HG03354 (cell line): ENCODE results near the gene AADAC.
"Not testable (repeated sequence)": the region's sequence is repeated elsewhere in the genome, so short reads cannot be mapped to it uniquely, and the experiment has no call there.

Experiments used
- ATAC-seq: cut with Tn5 transposase; IDR thresholded peaks from one replicate; pipeline ENCODE4 v1.9.1; 2021; ENCODE audit warnings: mild to moderate bottlenecking; ENCODE audit not compliant: unreplicated experiment, poor library complexity, severe bottlenecking

The AADAC gene

DNA sequence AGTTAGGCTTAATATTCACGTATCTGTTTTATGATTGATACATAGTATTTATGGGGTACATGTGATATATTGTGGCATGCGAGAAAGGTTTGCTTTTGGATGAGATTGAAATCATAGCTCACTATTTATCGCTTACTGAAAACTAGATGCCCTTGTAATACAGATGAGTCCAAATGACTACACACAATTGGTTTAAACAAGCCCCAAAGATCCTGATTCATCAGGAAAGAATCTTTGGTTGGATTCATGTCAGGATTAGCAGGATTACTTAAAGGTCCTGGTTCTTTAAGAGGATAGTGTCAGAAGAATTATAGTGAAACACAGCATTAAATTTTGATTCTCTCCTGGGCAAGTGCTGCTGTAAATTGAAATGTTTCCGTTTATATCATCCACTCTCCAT, 18.6 kb upstream of the AADAC start:
- no peak for ATAC-seq

DNA sequence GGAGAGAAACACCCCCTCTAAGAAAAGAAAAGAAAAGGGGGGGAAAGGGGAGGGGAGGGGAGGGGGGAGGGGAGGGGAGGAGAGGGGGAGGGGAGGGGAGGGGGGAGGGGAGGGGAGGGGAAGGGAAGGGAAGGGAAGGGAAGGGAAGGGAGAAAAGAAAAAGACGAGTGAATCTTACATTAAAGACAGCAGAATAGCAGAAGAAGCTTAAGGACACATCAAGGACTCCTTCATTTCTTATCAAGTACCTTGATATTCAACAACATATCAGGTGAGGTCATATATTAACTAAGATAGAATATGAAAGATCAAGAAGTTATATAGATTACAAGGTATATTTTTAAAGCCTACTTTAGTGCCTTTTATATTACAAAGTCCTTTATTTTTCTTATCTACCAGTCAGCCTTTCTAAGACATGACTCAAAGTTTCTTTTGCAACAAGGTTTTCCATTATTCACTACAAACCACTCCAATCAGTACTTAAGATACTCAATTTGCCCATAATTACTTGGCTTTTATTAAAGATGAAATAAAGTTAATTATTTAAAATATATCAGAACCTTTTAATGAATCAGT, 17.7 kb upstream of the AADAC start:
- no peak for ATAC-seq

DNA sequence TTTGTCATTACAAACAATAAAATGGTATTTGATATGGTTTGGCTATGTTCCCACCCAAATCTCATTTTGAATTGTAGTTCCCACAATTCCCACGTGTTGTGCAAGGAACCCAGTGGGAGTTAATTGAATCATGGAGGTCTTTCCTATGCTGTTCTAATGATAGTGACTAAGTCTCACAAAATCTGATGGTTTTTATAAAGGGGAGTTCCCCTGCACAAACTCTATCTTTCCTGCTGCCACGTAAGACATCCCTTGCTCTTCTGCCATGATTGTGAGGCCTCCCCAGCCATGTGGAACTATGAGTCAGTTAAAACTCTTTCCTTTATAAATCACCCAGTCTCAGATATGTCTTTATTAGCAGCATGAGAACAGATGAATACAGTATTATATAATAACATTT, 15.4 kb upstream of the AADAC start:
- no peak for ATAC-seq

DNA sequence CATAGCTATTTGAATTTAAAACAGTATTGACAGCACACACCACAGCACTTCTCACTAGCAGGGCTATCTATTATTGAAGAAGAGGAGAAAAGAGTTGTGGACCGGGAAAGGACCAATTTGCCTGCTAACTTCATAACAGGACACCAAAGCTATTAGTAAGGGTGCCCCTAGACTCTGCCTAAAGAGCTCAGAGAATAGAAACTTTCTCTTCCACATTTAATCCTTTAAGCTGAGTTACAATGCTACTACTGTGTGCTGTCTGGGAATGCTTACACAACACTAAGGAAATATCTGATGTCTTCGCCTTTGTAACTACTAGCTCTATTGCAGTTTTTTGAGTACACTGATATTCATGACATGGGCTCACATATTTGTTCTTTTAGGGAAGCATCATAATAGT, 13.5 kb upstream of the AADAC start:
- no peak for ATAC-seq

DNA sequence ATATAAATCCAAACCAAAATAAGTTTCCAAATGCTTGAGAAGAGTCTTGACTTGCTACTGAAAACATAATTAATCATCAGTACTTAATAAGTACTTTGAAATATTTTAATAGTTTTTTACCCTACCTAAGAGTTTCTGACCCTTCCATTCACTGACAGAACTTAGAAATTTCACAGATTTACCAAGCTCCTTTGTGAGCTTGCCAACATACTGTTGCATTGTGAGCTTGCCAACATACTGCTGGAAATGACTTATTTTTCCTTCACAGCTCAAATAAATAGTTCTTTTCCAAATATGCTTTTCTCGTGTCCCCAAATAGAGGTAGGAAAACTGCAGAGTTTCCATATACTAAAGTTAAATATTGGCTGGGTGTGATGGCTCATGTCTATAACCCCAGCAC, 9.6 kb upstream of the AADAC start:
- no peak for ATAC-seq

DNA sequence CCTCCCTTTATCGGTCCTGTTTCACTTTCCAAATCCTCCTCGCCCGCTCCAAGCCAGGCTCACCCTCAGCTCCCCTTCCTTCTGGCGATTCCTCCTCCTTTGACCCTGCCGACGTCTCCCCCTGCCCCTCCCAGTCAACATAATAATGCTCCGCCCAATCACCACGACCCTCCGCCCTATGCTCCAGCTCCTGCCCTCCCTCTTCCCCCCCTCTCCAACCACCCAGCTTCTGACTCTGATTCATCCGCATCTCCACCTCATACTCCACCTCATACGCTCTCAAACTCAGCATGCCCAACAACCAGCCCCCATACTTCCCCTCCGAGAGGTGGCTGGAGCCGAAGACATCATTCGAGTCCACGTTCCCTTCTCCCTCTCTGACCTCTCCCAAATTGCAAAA, 7.1 kb upstream of the AADAC start:
- ATAC-seq, result no peak

DNA sequence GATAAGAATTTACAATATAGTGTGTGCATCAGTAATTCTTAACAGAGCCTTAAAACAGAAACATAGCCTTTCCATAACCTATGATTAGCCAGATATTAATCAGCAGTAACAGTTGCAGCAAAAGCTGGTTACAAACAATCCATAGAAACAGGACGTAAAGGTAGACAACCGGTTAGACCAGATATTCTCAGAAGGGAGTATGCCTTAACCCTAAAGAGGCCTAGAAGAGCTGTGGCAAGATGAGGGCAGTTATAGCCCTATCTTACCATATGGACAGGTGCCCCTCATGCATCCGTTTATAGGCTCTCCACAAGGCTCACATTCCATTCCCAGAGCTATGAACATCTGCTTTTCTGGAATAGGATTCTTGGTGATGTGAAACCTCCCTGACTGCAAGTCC, 5.0 kb upstream of the AADAC start:
- ATAC-seq, result not testable (repeated sequence)

DNA sequence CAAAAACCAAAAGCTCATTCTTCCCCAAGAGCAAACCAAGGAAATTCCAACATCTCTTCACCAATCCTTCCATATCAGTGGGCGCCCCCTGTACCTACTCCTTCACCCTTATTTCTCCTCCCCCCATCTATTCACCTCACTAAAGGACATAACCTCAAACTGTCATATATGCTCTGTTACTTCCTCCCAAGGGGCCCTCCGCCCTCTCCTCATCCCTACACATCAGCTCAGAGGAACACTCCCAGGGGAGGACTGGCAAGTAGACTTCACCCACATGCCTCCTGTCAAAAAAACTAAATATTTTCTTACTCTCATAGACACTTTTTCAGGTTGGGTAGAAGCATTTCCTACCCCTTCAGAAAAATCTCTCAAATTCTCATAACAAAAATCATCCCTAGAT, 2.4 kb upstream of the AADAC start:
- ATAC-seq, result no peak

DNA sequence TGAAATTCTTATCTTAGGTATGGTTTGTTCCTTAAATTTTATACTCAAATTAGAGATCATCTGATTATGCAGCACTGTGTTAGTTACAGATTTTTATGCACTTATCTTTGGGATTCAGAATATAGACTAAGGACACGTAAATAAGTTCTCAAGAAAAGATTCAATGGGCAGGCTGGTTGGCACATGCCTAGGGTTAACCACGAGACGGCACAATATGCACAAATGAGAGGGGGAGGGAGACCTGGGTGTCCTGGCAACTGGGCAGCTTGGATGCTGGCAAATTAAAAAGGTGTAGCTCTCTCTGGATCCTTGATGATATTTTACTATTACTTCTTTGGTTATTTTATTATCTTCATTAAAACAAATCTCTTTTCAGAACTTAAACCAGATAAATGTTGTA, 672 bp downstream of the AADAC start:
- ATAC-seq, result no peak

DNA sequence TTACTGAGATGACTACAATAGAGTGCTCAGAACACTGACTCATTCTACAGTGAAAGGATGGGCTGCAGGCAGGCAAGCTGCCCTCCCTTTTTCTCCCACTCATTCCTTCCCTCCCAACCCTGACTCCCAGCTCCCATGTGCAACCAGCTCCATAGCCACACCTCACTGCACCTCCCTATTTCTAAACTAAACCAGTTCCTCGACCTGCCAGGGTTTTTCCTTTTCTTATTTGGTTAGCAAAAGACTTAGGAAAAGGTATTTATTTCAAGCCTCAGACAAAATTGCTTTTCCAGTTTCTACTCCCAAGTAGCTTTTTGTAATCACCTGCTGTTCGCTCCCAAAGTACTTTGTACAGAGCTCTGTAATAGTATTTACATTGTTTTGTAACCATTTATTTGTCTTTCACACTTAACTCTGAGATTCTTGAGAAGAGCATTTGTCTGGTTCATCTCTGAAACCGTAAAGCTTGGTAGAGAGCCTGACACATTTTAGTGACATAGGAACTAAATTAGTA, 2.2 kb downstream of the AADAC start:
- no peak for ATAC-seq

DNA sequence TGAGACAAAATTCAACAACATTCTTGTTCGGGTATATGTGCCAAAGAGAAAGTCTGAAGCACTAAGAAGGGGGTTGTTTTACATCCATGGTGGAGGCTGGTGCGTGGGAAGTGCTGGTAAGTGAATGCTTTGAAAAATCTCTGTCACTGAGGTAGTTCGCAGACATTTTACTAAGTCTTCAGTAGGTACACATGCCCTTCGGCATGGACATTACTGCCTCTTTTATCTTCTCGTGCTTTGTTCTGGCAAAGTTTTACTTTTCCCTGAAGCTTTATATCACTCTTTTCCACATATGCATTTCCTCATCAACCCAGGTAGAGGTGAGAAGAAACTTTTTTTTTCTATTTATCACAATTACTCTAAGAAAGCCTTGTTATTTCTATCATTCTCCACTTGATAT, 3.6 kb downstream of the AADAC start:
- no peak for ATAC-seq

DNA sequence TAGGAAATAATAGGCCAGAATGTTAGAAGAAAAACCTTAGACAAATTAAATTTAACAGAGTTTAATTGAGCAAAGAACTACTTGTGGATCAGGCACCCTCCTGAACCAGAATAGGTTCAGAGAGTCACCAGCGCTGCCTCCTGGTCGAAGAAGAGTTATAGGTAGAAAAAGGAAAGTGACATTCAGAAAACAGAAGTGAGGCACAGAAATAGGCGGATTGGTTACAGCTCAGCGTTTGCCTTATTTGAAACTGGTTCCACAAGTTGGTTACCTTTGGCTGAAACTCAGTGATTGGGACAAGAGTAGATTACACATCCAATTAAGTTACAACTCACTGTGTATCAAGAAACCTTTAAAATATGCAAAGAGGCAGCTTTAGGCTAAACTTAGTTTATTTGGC, 4.4 kb downstream of the AADAC start:
- no peak for ATAC-seq

DNA sequence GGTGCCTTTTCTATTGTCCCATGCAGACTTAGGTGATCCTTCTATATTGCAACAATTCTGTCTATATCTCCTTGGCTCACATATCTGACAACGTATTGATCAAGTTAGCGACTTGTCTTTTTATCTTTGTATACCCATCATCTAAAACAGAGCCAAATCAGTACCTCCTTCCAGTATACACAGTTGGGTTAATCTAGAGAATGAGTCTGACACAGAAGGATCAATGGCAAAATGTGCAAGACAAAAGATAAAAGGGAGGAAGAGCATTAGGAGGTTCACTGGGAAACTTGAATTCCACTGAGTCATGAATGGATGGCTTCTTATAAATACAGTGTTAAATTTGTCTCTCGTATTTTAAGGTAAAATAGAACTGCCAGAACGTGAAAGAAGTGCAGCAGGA, 6.0 kb downstream of the AADAC start:
- ATAC-seq, result no peak

DNA sequence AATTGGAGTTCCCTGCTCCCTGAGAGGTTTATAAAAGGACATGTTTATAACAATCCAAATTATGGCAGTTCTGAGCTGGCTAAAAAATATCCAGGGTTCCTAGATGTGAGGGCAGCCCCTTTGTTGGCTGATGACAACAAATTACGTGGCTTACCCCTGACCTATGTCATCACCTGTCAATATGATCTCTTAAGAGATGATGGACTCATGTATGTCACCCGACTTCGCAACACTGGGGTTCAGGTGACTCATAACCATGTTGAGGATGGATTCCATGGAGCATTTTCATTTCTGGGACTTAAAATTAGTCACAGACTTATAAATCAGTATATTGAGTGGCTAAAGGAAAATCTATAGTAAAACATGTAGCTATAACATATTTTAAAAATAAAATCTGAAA, 13.9 kb downstream of the AADAC start:
- ATAC-seq, result no peak

DNA sequence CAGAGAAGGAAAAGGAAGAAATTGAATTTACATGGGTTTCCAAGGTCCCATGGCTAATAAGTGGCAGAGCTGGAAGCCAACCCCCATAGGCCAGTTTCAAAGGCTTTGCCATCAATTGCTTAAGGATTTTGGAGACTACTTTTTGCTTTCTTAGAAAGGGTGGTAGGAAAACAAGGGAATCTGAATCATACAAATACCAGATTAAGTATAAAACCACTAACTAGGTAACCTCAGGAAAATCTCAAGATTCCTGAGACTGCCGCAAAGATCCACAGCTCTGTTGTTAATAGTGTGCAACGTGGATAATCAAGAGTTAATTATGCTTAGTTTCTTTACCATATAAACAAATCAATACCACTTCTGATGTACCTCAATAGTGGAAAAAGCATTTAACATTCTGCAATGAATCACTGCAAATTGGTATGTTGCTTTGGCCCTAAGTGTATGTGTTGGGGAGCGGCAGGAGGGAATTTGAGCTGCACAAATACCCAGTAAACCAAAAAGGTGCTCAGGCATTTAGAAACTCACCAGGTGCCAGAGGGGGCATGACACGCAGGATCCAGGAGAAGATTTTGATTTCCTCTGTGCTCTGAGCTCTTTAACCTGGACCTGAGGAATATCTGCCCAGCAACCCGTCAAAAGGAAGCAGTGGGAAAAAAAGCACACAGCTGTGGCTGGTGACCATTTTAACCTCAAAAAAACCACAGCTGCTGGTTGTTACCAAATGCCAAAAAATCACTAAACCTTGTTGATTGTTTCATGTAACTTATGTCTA, 22.0 kb downstream of the AADAC start:
- ATAC-seq, result no peak

DNA sequence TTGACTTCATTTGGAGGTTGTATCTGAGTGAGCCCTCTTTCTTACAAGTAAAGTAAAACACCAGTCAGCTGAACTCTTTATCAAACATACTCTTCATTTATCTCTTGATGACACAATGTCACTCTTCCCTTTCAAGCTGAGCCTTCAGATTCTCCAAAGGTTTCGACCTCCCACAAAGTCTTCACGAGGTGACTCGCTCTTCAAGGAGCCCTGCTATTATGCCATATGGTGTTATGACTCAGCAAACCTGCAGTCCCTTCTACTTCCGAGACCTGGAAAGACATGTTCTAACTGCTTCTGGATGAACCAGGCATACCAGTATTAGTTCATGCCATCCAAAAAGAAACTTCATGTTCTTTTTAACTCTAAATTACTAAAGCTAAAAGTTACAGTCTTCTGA, 23.1 kb downstream of the AADAC start:
- ATAC-seq, result no peak

DNA sequence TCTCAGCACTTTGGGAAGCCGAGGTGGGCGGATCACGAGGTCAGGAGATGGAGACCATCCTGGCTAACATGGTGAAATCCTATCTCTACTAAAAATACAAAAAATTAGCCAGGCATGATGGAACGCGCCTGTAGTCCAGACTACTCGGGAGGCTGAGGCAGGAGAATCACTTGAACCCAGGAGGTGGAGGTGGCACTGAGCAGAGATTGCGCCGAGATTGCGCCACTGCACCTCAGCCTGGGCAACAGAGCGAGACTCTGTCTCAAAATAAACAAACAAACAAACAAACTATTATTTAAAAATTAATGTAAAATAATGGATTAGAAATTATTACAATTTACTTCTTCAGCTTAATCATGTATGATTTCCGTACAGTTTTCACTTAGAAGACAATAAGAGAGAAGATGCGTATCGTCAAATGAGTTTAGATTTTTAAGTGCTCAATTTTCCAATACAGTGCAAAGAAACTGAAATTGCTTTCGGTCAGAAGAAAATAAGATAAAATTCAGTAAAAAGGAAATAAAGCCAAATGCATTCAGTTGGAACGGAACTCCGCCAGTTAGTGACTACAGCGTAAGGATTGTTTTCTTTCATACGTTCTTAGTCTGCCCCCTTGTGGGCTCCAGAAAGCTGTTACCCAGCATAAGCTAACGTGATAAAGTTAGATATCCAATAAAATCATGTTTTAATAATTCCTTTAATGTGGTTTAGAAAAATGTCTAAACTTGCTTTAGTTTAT, 24.8 kb downstream of the AADAC start:
- peak; percentile 80 for ATAC-seq

DNA sequence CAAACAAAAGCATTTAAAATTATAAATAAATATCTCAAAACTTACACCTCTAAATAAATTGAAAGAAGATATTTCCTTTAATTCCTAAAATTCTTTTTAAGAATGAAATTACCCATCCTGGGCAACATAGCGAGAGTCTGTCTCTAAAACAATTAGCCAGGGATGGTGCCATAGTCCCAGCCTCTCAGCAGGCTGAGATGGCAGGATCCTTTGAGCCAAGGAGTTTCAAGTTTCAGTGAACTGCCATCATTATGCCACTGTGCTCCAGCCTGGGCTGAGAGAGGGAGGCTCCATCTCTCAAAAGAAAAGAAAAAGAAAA, 25.4 kb downstream of the AADAC start:
- ATAC-seq, result no peak

DNA sequence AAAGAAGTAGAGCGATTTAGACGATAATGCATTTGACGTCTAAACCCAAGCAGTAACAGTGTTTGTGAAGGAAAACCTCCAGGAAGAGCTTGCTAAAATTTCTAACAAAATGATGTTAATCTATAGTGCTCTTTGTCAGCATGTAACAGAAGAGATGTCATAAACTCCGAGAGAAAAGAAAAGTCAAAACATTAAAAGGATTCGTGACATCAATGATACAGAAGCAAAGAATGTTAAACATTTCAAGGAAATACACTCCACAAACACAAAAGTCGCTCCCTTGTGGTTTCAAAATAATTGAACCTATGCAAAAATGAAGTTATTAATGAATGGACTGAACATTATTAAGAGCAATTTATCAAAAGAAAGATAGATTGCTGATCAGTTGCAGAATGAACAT, 27.9 kb downstream of the AADAC start:
- ATAC-seq, result no peak

DNA sequence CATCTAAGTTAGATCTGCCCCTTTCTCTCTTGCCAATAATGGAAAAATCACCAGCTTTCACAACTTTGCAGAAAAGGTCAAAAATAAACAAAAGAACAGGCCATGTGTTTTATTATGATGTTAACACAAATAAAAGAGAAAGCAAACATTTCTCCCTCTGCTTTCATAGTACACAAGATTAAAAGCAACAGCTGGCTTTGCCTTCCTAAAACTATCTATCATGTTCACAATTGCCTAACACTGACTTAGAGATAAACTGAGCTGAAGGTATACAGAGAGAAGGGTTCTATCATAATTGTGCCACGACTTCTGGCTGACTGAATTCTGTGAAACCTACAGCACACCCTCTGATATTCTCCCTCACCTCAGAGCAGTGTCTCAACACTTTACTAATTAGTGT, 29.4 kb downstream of the AADAC start:
- ATAC-seq, result no peak

DNA sequence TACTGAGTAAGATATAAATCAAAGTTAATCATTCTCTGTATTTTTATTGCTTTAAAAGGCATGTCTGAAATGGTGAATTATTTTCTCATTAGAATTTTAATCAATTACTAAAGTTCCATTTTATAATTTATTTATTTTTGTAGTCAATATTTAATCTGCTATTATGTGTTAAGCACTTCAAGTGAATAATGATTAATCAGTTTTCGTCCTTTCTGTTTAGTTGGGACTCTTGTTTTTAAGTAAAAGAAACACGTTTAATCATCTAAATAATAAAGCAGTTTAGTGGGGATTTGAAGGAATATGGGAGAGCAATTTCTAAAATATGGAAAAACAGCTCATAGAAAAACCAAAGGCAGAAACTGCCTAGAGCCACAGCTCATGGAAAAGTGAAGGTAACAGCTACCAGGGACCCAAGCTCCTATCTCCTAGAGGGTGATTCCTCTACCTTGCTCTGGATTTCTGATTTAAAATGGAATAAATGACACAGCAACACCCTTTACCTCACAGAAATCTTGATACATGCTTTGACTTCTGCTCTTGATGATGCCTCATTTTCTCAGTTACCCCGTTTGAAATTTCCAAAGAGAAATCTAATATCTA, 31.5 kb downstream of the AADAC start:
- no peak for ATAC-seq
